Neural cell (in vitro differentiated cells): ENCODE results near the gene RELN.

Source experiments
- CTCF ChIP-seq: fragments of 450-650 bp; IDR thresholded peaks from 2 replicates; pipeline ENCODE4 v1.5.1; 2014; ENCODE audit warnings: antibody characterized with exemption, mild to moderate bottlenecking, moderate library complexity; ENCODE audit not compliant: poor library complexity, severe bottlenecking
- EP300 ChIP-seq: fragments of 450-650 bp; conservative IDR thresholded peaks from 2 replicates; pipeline ENCODE4 v1.6.1; 2014; ENCODE audit warnings: antibody characterized with exemption, mild to moderate bottlenecking, moderate library complexity; ENCODE audit not compliant: poor library complexity, severe bottlenecking
- EZH2 ChIP-seq: fragments of 200-600, 300-800 bp; shearing (Covaris generic), sonication (generic); IDR thresholded peaks from 2 replicates; pipeline ENCODE4 v1.6.1; 2014; ENCODE audit warnings: antibody characterized with exemption, low read length, borderline replicate concordance, mild to moderate bottlenecking; ENCODE audit not compliant: insufficient read depth, poor library complexity, severe bottlenecking
- POLR2AphosphoS5 ChIP-seq: IDR thresholded peaks from 2 replicates; pipeline ENCODE4 v1.6.1; 2012
- RAD21 ChIP-seq: fragments of 450-650 bp; conservative IDR thresholded peaks from 2 replicates; pipeline ENCODE4 v1.6.1; 2014; ENCODE audit warnings: antibody characterized with exemption, mild to moderate bottlenecking, moderate library complexity
- REST ChIP-seq: IDR thresholded peaks from 2 replicates; pipeline ENCODE4 v1.6.1; 2012; ENCODE audit warnings: borderline replicate concordance
- SMC3 ChIP-seq: fragments of 450-650 bp; conservative IDR thresholded peaks from 2 replicates; pipeline ENCODE4 v1.6.1; 2014; ENCODE audit warnings: antibody characterized with exemption, mild to moderate bottlenecking, moderate library complexity; ENCODE audit not compliant: poor library complexity

GRCh38 chr7:103833401-103833800 is 156.1 kb downstream of the RELN start:
- no peak for TF ChIP-seq SMC3
- TF ChIP-seq POLR2AphosphoS5: no peak
- no peak for TF ChIP-seq CTCF
- TF ChIP-seq EZH2: no peak
- TF ChIP-seq REST: no peak
- TF ChIP-seq RAD21: no peak
- TF ChIP-seq EP300: no peak
